Mesenchymal stem cell (in vitro differentiated cells and primary cell): ENCODE data around the gene PTPN7.
A peak's percentile ranks its signal among the peaks of the same experiment; 100 is the strongest.
"Not testable (repeated sequence)": the region's sequence is repeated elsewhere in the genome, so short reads cannot be mapped to it uniquely, and the experiment has no call there.

ENCODE experiments used
- DNase-seq: peaks from one replicate; pipeline ENCODE4 v3.0.0-alpha.2; 2013
- H2AFZ ChIP-seq: one replicate; pipeline ENCODE4 v1.6.1; 2013; ENCODE audit warnings: low read depth, mild to moderate bottlenecking, control low read depth, inconsistent platforms, low read length, moderate library complexity
- H2AK5ac ChIP-seq: 2 replicates; pipeline ENCODE4 v1.6.1; 2013; ENCODE audit warnings: low read length, moderate library complexity, mild to moderate bottlenecking, inconsistent platforms; ENCODE audit not compliant: severe bottlenecking
- H2BK120ac ChIP-seq: one replicate; pipeline ENCODE4 v1.6.1; 2013; ENCODE audit warnings: low read depth, mild to moderate bottlenecking, inconsistent platforms, low read length, moderate library complexity
- H2BK12ac ChIP-seq, 2 experiments: one replicate each; pipeline ENCODE4 v1.6.1; 2013; ENCODE audit warnings: inconsistent platforms in 2 of 2, low read length in 2 of 2, mild to moderate bottlenecking in 2 of 2, moderate library complexity in 2 of 2, control low read depth in 1 of 2
- H2BK15ac ChIP-seq: one replicate; pipeline ENCODE4 v1.6.1; 2013; ENCODE audit warnings: mild to moderate bottlenecking, low read depth, inconsistent platforms; ENCODE audit not compliant: poor library complexity, severe bottlenecking
- H2BK5ac ChIP-seq: 2 replicates; pipeline ENCODE4 v1.6.1; 2013; ENCODE audit warnings: low read depth, mild to moderate bottlenecking, low read length, control low read depth, inconsistent platforms; ENCODE audit not compliant: poor library complexity, severe bottlenecking
- H3K14ac ChIP-seq, 2 experiments: one replicate each; pipeline ENCODE4 v1.6.1; 2013; ENCODE audit warnings: inconsistent platforms in 2 of 2, low read length in 2 of 2, control low read depth in 1 of 2, mild to moderate bottlenecking in 1 of 2, moderate library complexity in 1 of 2
- H3K18ac ChIP-seq, 2 experiments: one replicate each; pipeline ENCODE4 v1.6.1; 2013; ENCODE audit warnings: inconsistent platforms in 2 of 2, low read length in 2 of 2, control low read depth in 1 of 2, low read depth in 1 of 2, mild to moderate bottlenecking in 1 of 2
- H3K23ac ChIP-seq, 2 experiments: one replicate each; pipeline ENCODE4 v1.6.1; 2013; ENCODE audit warnings: inconsistent platforms in 2 of 2, low read length in 2 of 2, mild to moderate bottlenecking in 2 of 2, moderate library complexity in 2 of 2, control low read depth in 1 of 2
- H3K27ac ChIP-seq: 2 replicates; pipeline ENCODE4 v1.5.1; 2013; ENCODE audit warnings: mild to moderate bottlenecking, moderate library complexity, low read length, control low read depth, inconsistent platforms; ENCODE audit not compliant: poor library complexity, severe bottlenecking
- H3K27me3 ChIP-seq, 2 experiments: 2 replicates each; pipeline versions ENCODE4 v1.6.1 to v1.7.0; 2013; ENCODE audit warnings: low read length in 2 of 2, mild to moderate bottlenecking in 2 of 2, moderate library complexity in 2 of 2, control low read depth in 1 of 2, inconsistent platforms in 1 of 2; ENCODE audit not compliant: control insufficient read depth in 1 of 2, insufficient read depth in 1 of 2
- H3K36me3 ChIP-seq, 2 experiments: 2 replicates each; pipeline versions ENCODE4 v1.6.1 to v1.7.0; 2013; ENCODE audit warnings: low read length in 2 of 2, control low read depth in 1 of 2, inconsistent platforms in 1 of 2, low read depth in 1 of 2, mild to moderate bottlenecking in 1 of 2; ENCODE audit not compliant: insufficient read depth in 2 of 2, control insufficient read depth in 1 of 2
- H3K4ac ChIP-seq, 2 experiments: one replicate each; pipeline ENCODE4 v1.6.1; 2013; ENCODE audit warnings: inconsistent platforms in 2 of 2, low read length in 2 of 2, mild to moderate bottlenecking in 2 of 2, moderate library complexity in 2 of 2, control low read depth in 1 of 2, low read depth in 1 of 2
- H3K4me1 ChIP-seq: 2 replicates; pipeline ENCODE4 v1.6.1; 2013; ENCODE audit warnings: low read depth, low read length, control low read depth; ENCODE audit not compliant: control insufficient read depth, insufficient read depth
- H3K4me2 ChIP-seq: 2 replicates; pipeline ENCODE4 v1.6.1; 2013; ENCODE audit warnings: low read length, mild to moderate bottlenecking, inconsistent platforms; ENCODE audit not compliant: poor library complexity, severe bottlenecking
- H3K4me3 ChIP-seq, 2 experiments: 2 replicates each; pipeline versions ENCODE4 v1.5.1 to v1.7.0; 2013; ENCODE audit warnings: low read length in 2 of 2, mild to moderate bottlenecking in 2 of 2, control low read depth in 1 of 2, low read depth in 1 of 2; ENCODE audit not compliant: insufficient read depth in 1 of 2
- H3K79me1 ChIP-seq: replicated peaks from 2 replicates; pipeline ENCODE4 v1.6.1; 2013; ENCODE audit warnings: mild to moderate bottlenecking, control low read depth, low read length, inconsistent platforms; ENCODE audit not compliant: poor library complexity, severe bottlenecking
- H3K9ac ChIP-seq: 2 replicates; pipeline ENCODE4 v1.7.0; 2013; ENCODE audit warnings: mild to moderate bottlenecking, low read length, moderate library complexity
- H3K9me3 ChIP-seq: 2 replicates; pipeline ENCODE4 v1.7.0; 2013; ENCODE audit warnings: mild to moderate bottlenecking, low read length; ENCODE audit not compliant: control insufficient read depth
- H4K8ac ChIP-seq: one replicate; pipeline ENCODE4 v1.6.1; 2013; ENCODE audit warnings: inconsistent platforms, mild to moderate bottlenecking, low read length, moderate library complexity
- H4K91ac ChIP-seq: one replicate; pipeline ENCODE4 v1.6.1; 2013; ENCODE audit warnings: mild to moderate bottlenecking, low read length, inconsistent platforms
- WGBS: methylation state at CpG from one replicate; pipeline ENCODE4 v1.1.7; 2013; ENCODE audit warnings: mixed read lengths; 5-methylcytosine and 5-hydroxymethylcytosine counted together

PTPN7 gene

DNA sequence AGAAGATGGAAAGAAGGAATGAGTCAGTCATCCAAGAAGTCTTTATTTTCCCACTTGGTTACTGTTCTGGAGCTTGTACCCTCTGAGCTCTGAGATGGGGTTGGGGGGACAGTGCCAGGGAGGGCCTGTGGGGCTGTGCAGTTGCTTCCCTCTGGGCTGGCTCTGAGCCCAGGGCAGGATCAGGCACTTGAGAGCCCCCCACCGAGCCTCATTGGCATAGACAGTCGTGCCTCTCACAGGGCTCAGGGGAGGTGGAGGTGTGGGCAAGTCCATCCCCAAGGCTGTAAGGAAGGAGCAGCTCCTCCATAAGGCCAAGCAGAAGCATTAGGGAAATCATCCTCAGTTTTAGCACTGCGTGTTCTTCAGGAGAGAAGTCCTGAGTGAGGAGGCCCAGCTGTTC lies 13.4 kb downstream of the PTPN7 start:
- no peaks in the 10 kb centered on the region for H3K27me3 ChIP-seq
- no peak overlapping the region for H2BK5ac ChIP-seq
- no peak for DNase-seq
- H2BK12ac ChIP-seq, result no peak overlapping the region
- WGBS, result 78% methylated on average over 3 of the region's 3 CpGs
- no peak overlapping the region for H2AFZ ChIP-seq
- H3K9me3 ChIP-seq, result no peaks in the 10 kb centered on the region
- H2BK120ac ChIP-seq, result no peak overlapping the region
- peak overlapping the region in 1 of 2 experiments; percentile 20 for H3K23ac ChIP-seq
- H2BK15ac ChIP-seq, result no peak overlapping the region
- no peak overlapping the region for H3K18ac ChIP-seq
- H4K91ac ChIP-seq, result no peak overlapping the region
- no peak overlapping the region for H3K14ac ChIP-seq
- peaks cover 13% of the 10 kb centered on the region for H3K4me1 ChIP-seq
- H3K9ac ChIP-seq, result no peak overlapping the region
- no peak overlapping the region for H3K4me3 ChIP-seq
- H4K8ac ChIP-seq, result no peak overlapping the region
- no peak overlapping the region for H2AK5ac ChIP-seq
- no peak overlapping the region for H3K27ac ChIP-seq
- peaks cover 0 to 4% of the 10 kb centered on the region in 2 experiments for H3K36me3 ChIP-seq
- no peak overlapping the region for H3K4ac ChIP-seq
- peaks cover 6% of the 10 kb centered on the region for H3K79me1 ChIP-seq
- H3K4me2 ChIP-seq, result no peak overlapping the region

GRCh38 chr1:202146279-202146678 lies 14.1 kb downstream of the PTPN7 start:
- Histone ChIP-seq H2AFZ (no peak overlapping the region), H3K4me3 (no peak overlapping the region), H3K4ac (no peak overlapping the region), H2AK5ac (no peak overlapping the region), H3K4me1 (peaks cover 13% of the 10 kb centered on the region), H3K27me3 (no peaks in the 10 kb centered on the region), H3K79me1 (peaks cover 6% of the 10 kb centered on the region), H3K18ac (no peak overlapping the region), H2BK5ac (no peak overlapping the region), H3K36me3 (peaks cover 0 to 4% of the 10 kb centered on the region in 2 experiments), H3K14ac (no peak overlapping the region), H4K8ac (no peak overlapping the region), H3K9ac (no peak overlapping the region), H3K4me2 (no peak overlapping the region), H4K91ac (no peak overlapping the region), H3K23ac (no peak overlapping the region), H3K27ac (no peak overlapping the region), H2BK12ac (no peak overlapping the region), H2BK15ac (no peak overlapping the region), H3K9me3 (no peaks in the 10 kb centered on the region), H2BK120ac (no peak overlapping the region)
- WGBS, result 97% methylated on average over 5 of the region's 5 CpGs
- no peak for DNase-seq

GRCh38 chr1:202145744-202146140 lies 14.7 kb downstream of the PTPN7 start:
- not testable (repeated sequence) for H3K23ac ChIP-seq, H3K27ac ChIP-seq, H3K27me3 ChIP-seq, H3K79me1 ChIP-seq, H2BK120ac ChIP-seq, H3K4me2 ChIP-seq, H3K36me3 ChIP-seq, H3K9me3 ChIP-seq, H4K8ac ChIP-seq, DNase-seq, H2BK15ac ChIP-seq, H2AK5ac ChIP-seq, H2BK5ac ChIP-seq, H4K91ac ChIP-seq, H3K18ac ChIP-seq, H3K4ac ChIP-seq, H2AFZ ChIP-seq, H3K14ac ChIP-seq, H2BK12ac ChIP-seq
- 97% methylated on average over 8 of the region's 8 CpGs for WGBS
- peaks cover 14% of the 10 kb centered on the region for H3K4me1 ChIP-seq
- H3K4me3 ChIP-seq, result peak overlapping the region in 1 of 2 experiments; percentile 97
- peak overlapping the region; percentile 88 for H3K9ac ChIP-seq

DNA sequence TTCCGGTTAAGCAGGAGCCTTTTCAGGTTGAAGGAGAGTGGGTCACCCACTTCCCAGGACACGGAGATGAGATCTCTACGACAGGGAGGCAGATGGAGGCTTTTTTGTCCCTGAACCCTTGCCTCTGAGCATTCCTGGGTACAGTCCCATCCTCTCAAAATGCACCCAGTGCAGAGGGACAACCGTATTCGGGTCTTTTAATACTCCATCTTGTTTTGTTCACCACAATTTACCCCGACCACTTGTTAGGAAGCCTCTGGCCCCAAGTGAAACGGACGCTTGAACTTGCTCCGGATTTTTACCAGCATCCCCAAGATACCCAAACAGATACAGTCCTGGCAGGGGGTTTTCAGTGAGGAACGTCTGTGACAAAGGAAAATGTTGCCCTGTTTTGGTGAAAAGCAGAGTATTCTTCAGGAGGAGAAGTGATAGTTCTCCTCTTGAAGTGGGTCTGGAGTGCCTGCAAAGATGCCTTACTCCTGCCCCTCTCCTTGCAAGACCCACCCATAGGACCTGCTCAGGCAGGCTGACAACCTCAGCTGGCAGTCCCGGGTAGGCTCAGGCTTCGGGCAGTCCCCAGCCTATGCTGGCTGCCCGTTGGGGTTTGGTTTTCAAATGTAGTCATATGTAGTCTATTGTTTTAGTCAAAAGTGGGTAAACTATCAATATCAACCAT lies 15.2 kb downstream of the PTPN7 start:
- H2BK120ac ChIP-seq, result no peak overlapping the region
- peaks cover 14% of the 10 kb centered on the region for H3K4me1 ChIP-seq
- H3K23ac ChIP-seq, result peak overlapping the region in 1 of 2 experiments; percentile 86
- peak overlapping the region; percentile 88 for H3K9ac ChIP-seq
- no peaks in the 10 kb centered on the region for H3K27me3 ChIP-seq
- H2AFZ ChIP-seq, result peak overlapping the region; percentile 87
- peak overlapping the region; percentile 93 to 97 for H3K4me3 ChIP-seq
- H3K18ac ChIP-seq, result peak overlapping the region; percentile 80 to 92
- H2BK12ac ChIP-seq, result peak overlapping the region in 1 of 2 experiments; percentile 19
- peak overlapping the region in 1 of 2 experiments; percentile 73 for H3K14ac ChIP-seq
- H2BK5ac ChIP-seq, result no peak overlapping the region
- no peak overlapping the region for H2AK5ac ChIP-seq
- DNase-seq, result no peak
- peaks cover 8% of the 10 kb centered on the region for H3K79me1 ChIP-seq
- H3K27ac ChIP-seq, result no peak overlapping the region
- H3K4ac ChIP-seq, result peak overlapping the region; percentile 84 to 86
- H2BK15ac ChIP-seq, result peak overlapping the region; percentile 90
- peak overlapping the region; percentile 43 for H4K91ac ChIP-seq
- H3K36me3 ChIP-seq, result peaks cover 0 to 4% of the 10 kb centered on the region in 2 experiments
- H4K8ac ChIP-seq, result peak overlapping the region; percentile 78
- no peaks in the 10 kb centered on the region for H3K9me3 ChIP-seq
- 6% methylated on average over 6 of the region's 13 CpGs for WGBS
- H3K4me2 ChIP-seq, result peak overlapping the region; percentile 71
